Common myeloid progenitor, CD34-positive (primary cell): Measurements from ENCODE around the gene NFKB1.

ENCODE experiments used
- CTCF ChIA-PET: fragments of 350-600 bp; sonication (Branson Sonifier 250); formaldehyde crosslinking; loops from one replicate; lab custom pipeline; 2021; ENCODE audit warnings: antibody characterized with exemption; lab: Charles Lee
- POLR2A ChIA-PET: fragments of 350-600 bp; sonication (Branson Sonifier 250); formaldehyde crosslinking; loops from one replicate; lab custom pipeline; 2021; ENCODE audit warnings: antibody characterized with exemption; lab: Charles Lee
- DNase-seq, 3 donors: peaks; one replicate each; pipeline versions ENCODE4 v3.0.0 to v3.0.0-alpha.2; 2013
- H3K27ac ChIP-seq, 2 experiments: 1 replicate in 1 of 2; 2 replicates in 1 of 2; pipeline ENCODE4 v1.7.0; 2013; ENCODE audit warnings: inconsistent platforms in 2 of 2, low read length in 2 of 2, mild to moderate bottlenecking in 2 of 2, low read depth in 1 of 2, moderate library complexity in 1 of 2; ENCODE audit not compliant: severe bottlenecking in 2 of 2, insufficient read depth in 1 of 2, poor library complexity in 1 of 2
- H3K27me3 ChIP-seq, 5 experiments: replicated peaks in 2 of 5; 1 replicate in 3 of 5; 2 replicates in 2 of 5; pipeline versions ENCODE4 v1.6.1 to v1.7.0; 2013; ENCODE audit warnings: low read length in 4 of 5, mild to moderate bottlenecking in 2 of 5, moderate library complexity in 2 of 5, inconsistent platforms in 1 of 5; ENCODE audit not compliant: insufficient read depth in 5 of 5, control insufficient read depth in 4 of 5
- H3K36me3 ChIP-seq, 4 experiments: 1 replicate in 2 of 4; 2 replicates in 2 of 4; pipeline versions ENCODE4 v1.6.1 to v1.7.0; 2013; ENCODE audit warnings: low read length in 3 of 4, control low read depth in 1 of 4, mild to moderate bottlenecking in 1 of 4; ENCODE audit not compliant: control insufficient read depth in 4 of 4, insufficient read depth in 4 of 4
- H3K4me1 ChIP-seq, 4 experiments: 1 replicate in 3 of 4; 2 replicates in 1 of 4; pipeline versions ENCODE4 v1.6.1 to v1.7.1; 2013; ENCODE audit warnings: low read length in 3 of 4, mild to moderate bottlenecking in 3 of 4, control low read depth in 1 of 4, inconsistent platforms in 1 of 4, moderate library complexity in 1 of 4; ENCODE audit not compliant: control insufficient read depth in 4 of 4, insufficient read depth in 4 of 4; ENCODE audit errors: control extremely low read depth in 1 of 4
- H3K4me3 ChIP-seq, 7 experiments: 1 replicate in 4 of 7; 2 replicates in 3 of 7; pipeline versions ENCODE4 v1.5.1 to v1.7.0; 2013; ENCODE audit warnings: mild to moderate bottlenecking in 7 of 7, low read length in 6 of 7, moderate library complexity in 6 of 7, inconsistent platforms in 2 of 7, low read depth in 2 of 7, control low read depth in 1 of 7; ENCODE audit not compliant: insufficient read depth in 4 of 7, control insufficient read depth in 1 of 7; ENCODE audit errors: extremely low read depth in 1 of 7
- H3K9me3 ChIP-seq, 5 experiments: 1 replicate in 4 of 5; 2 replicates in 1 of 5; pipeline versions ENCODE4 v1.6.1 to v1.7.1; 2013; ENCODE audit warnings: low read length in 4 of 5, mild to moderate bottlenecking in 2 of 5, inconsistent platforms in 1 of 5, low read depth in 1 of 5, moderate library complexity in 1 of 5; ENCODE audit not compliant: control insufficient read depth in 4 of 5, insufficient read depth in 2 of 5; ENCODE audit errors: control extremely low read depth in 1 of 5
- WGBS: methylation state at CpG from one replicate; pipeline ENCODE4 v1.1.5; 2013; ENCODE audit not compliant: insufficient coverage; 5-methylcytosine and 5-hydroxymethylcytosine counted together

The NFKB1 gene

DNA sequence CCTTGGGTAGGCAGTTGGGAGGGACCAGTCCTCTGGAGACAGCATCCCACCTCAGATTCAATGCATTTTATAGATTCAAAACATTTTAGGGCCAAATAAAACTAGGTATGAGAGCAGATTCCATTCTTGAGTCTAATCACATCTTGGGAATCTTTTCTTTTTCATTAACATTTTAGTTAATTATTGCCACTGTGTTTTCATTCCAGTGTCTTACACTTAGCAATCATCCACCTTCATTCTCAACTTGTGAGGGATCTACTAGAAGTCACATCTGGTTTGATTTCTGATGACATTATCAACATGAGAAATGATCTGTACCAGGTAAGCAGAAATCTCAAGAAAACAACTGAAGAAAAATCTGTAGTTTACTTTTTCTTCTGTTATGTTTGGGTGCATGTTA lies 99.5 kb downstream of the NFKB1 start:
- CTCF ChIA-PET: no interaction called here

DNA sequence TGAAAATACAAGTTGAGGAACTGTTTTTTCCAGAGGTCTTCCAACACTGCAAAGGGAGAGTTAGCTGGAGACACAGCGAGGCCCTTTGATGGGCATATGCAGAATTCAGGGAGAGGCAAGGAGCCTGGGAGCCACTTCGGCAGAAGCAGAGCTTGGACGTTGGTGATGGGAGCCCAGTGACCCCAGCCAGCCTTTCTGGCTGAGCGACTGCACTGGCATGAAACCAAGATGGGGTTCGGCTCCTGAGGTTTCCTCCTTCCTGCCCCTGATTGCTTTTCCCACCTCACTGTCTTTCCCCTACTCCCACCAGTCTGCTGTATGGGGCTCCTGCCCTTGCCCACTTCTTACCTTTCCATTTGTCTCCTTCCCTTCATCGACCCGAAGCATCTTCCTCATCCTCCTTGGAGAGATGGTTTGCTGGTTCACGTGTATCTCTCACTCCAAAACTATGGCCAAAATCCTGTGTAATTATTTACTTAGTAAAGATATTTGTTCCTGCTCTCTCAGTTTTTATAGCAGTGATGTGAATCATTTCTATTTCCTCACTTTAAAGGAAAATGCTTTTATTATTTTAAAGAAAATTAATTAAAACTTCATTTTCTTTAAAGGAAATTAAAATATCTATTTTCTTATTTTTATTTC lies 100.5 kb downstream of the NFKB1 start:
- H3K27me3 ChIP-seq: no peaks in the 10 kb centered on the region
- no peaks in the 10 kb centered on the region for H3K4me1 ChIP-seq
- H3K4me3 ChIP-seq: no peak overlapping the region
- no peak for DNase-seq
- no peaks in the 10 kb centered on the region for H3K9me3 ChIP-seq
- peaks cover 31 to 72% (median 52%) of the 10 kb centered on the region in 4 experiments for H3K36me3 ChIP-seq
- CTCF ChIA-PET: no interaction called here
- no peak overlapping the region for H3K27ac ChIP-seq
- POLR2A ChIA-PET: no interaction called here
- 99% methylated on average over 6 of the region's 8 CpGs for WGBS

More for the DNA sequence above, 99.5 kb downstream of the NFKB1 start:
- no peak for DNase-seq
- Histone ChIP-seq H3K27me3 (no peaks in the 10 kb centered on the region), H3K27ac (no peak overlapping the region), H3K9me3 (no peaks in the 10 kb centered on the region), H3K36me3 (peaks cover 31 to 75% (median 55%) of the 10 kb centered on the region in 4 experiments), H3K4me1 (no peaks in the 10 kb centered on the region), H3K4me3 (no peak overlapping the region)
- POLR2A ChIA-PET: no interaction called here

DNA sequence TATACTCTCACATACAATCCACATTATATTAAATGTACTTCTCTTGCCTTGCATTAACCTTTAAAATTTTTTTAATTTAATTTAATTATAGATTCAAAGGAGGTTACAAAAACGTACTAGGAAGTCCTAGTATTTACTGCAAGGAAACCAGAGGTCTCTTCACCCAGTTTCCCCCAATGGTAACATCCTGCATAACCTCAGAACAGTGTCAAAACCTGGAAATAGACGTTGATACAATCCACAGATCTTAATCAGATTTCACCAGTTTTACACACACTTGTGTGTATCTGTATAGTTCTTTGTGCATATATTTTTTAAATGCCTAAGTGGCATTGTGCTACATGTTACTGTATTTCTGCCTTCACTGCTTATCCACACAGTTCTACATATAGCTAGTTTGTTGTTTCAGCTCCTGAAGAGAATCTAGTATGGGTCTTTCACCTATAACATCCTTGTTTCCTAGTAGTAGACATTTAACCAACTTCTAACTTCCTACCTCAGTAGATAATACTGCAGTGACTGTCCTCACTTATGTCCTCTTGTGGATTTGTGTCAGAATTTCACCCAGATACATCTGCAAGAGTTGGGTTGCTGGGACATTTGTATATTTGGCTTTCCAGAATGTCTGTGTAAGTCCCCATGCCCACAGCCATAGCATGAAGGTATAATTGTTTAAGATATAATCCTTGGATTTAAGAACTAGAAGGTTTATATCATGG lies 103.2 kb downstream of the NFKB1 start:
- CTCF ChIA-PET: no interaction called here
- no CpG with 5 or more reads among the region's 2 CpGs for WGBS

DNA sequence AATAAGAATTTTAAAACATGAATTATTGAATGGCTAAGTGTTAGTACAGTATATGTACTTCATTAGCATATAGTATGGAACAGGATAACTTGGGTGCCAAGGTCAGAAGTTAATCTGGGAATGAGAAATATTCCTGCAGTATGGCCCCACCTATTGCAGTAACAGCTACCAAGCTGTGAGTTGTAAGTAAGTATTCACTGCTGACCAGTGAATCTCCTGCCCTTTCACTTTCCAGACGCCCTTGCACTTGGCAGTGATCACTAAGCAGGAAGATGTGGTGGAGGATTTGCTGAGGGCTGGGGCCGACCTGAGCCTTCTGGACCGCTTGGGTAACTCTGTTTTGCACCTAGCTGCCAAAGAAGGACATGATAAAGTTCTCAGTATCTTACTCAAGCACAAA lies 105.1 kb downstream of the NFKB1 start:
- ChIA-PET POLR2A (no interaction called here), CTCF (interaction anchor here (0.6 to 1.2 kb wide), 4 partner anchors 9 to 487 kb away, joined by 3 read pairs; no protein-coding TSS in a partner anchor)
- DNase-seq: no peak
- WGBS: 100% methylated on average over 3 of the region's 3 CpGs
- Histone ChIP-seq H3K27ac (no peak overlapping the region), H3K27me3 (no peaks in the 10 kb centered on the region), H3K9me3 (no peaks in the 10 kb centered on the region), H3K4me3 (no peak overlapping the region), H3K4me1 (no peaks in the 10 kb centered on the region), H3K36me3 (peaks cover 32 to 69% (median 49%) of the 10 kb centered on the region in 4 experiments)

More for the DNA sequence above, 103.2 kb downstream of the NFKB1 start:
- POLR2A ChIA-PET: no interaction called here
- Histone ChIP-seq H3K9me3 (no peaks in the 10 kb centered on the region), H3K36me3 (peaks cover 31 to 67% (median 51%) of the 10 kb centered on the region in 4 experiments), H3K4me1 (no peaks in the 10 kb centered on the region), H3K4me3 (no peak overlapping the region), H3K27ac (no peak overlapping the region), H3K27me3 (no peaks in the 10 kb centered on the region)
- DNase-seq: peak in 2 of 3 donors; percentile 16 to 21

DNA sequence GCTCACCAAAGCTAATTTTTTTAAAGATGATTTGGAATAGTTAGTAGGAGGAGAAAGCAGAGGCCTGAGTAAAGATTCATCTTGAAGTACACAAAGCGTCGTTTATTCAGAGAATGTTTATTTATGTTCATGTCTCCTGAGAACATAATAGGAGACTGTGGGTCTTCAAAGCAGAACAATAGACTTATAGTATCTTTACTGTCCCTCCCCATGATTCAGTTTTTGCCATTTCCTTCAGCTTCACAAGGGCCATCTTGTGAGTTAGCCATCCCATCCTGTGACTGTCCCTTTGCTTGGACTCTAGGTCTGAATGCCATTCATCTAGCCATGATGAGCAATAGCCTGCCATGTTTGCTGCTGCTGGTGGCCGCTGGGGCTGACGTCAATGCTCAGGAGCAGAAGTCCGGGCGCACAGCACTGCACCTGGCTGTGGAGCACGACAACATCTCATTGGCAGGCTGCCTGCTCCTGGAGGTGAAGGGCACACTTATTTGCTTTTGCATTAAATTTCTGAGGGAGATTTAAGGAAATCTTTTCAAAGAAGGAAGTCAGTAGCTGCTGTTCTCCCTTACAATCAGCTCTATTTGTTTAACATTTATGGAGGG lies 105.8 kb downstream of the NFKB1 start:
- ChIA-PET POLR2A (no interaction called here), CTCF (interaction anchor here (0.6 to 1.2 kb wide), 3 partner anchors 10 to 486 kb away, joined by 3 read pairs; no protein-coding TSS in a partner anchor)
- no peaks in the 10 kb centered on the region for H3K4me1 ChIP-seq
- H3K36me3 ChIP-seq: peaks cover 34 to 70% (median 48%) of the 10 kb centered on the region in 4 experiments
- no peak overlapping the region for H3K4me3 ChIP-seq
- no peak overlapping the region for H3K27ac ChIP-seq
- H3K27me3 ChIP-seq: no peaks in the 10 kb centered on the region
- H3K9me3 ChIP-seq: no peaks in the 10 kb centered on the region
- DNase-seq: no peak
- 92% methylated on average over 5 of the region's 7 CpGs for WGBS

DNA sequence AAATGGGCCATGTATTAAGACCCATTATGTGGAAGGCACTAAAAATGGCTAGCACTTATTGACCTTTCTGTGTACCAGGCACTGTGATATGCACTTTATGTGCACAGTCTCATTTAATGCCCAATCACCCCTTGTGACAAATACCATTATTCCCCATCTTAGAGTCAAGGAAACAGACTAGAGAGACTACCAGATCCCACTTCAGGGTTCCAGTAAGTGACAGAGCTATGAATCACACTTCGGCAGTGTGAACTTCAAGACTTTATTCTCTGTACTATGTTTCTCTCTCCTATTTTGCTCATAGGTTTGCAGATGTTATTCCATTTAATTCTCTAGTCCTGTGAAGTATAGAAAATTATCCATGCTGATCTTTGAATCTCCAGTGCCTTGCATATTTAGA lies 107.0 kb downstream of the NFKB1 start:
- CTCF ChIA-PET: interaction anchor here (1.7 to 6.0 kb wide), 2 partner anchors 16 to 161 kb away, joined by 4 to 34 read pairs; no protein-coding TSS in a partner anchor
- Histone ChIP-seq H3K36me3 (peaks cover 37 to 74% (median 52%) of the 10 kb centered on the region in 4 experiments), H3K4me1 (peaks cover 3 to 10% (median 6%) of the 10 kb centered on the region in 4 experiments), H3K27me3 (no peaks in the 10 kb centered on the region), H3K27ac (no peak overlapping the region), H3K4me3 (no peak overlapping the region), H3K9me3 (no peaks in the 10 kb centered on the region)
- no CpG with 5 or more reads among the region's 1 CpG for WGBS
- POLR2A ChIA-PET: no interaction called here
- no peak for DNase-seq
